Measurements from ENCODE around the gene H1-8. TPM values are rescaled to one million over a fixed set of nuclear protein-coding genes. Genes with fewer than 3 reads are reported as not detected.

Gene H1-8
- polyA plus RNA-seq, 2 donors = not detected

GRCh38 chr3:129530821-129531220 lies 12.2 kb upstream of the H1-8 start:
- Histone ChIP-seq H3K4me3 (ENCODE audit: low read depth in 1 of 2, low read length in 2 of 2) (no peak overlapping the region), H3K27ac (ENCODE audit: low read depth in 2 of 2, low read length in 1 of 2) (no peak overlapping the region), H3K9me3 (ENCODE audit: control insufficient read depth in 2 of 2, insufficient read depth in 1 of 2, low read depth in 1 of 2, low read length in 1 of 2) (no peaks in the 10 kb centered on the region), H3K36me3 (ENCODE audit: control insufficient read depth in 2 of 2, insufficient read depth in 2 of 2, low read length in 1 of 2) (no peaks in the 10 kb centered on the region), H3K4me1 (ENCODE audit: control insufficient read depth in 2 of 2, insufficient read depth in 2 of 2, low read length in 1 of 2) (no peaks in the 10 kb centered on the region), H3K27me3 (ENCODE audit: control insufficient read depth in 1 of 2, insufficient read depth in 2 of 2, low read length in 2 of 2) (no peaks in the 10 kb centered on the region)
- 93 to 97% methylated on average over 13 of the region's 13 CpGs for WGBS, 2 donors

- Histone ChIP-seq H3K27ac (ENCODE audit: low read depth in 2 of 2, low read length in 1 of 2) (no peak overlapping the region), H3K4me3 (ENCODE audit: low read depth in 1 of 2, low read length in 2 of 2) (no peak overlapping the region), H3K36me3 (ENCODE audit: control insufficient read depth in 2 of 2, insufficient read depth in 2 of 2, low read length in 1 of 2) (no peaks in the 10 kb centered on the region), H3K4me1 (ENCODE audit: control insufficient read depth in 2 of 2, insufficient read depth in 2 of 2, low read length in 1 of 2) (no peaks in the 10 kb centered on the region), H3K27me3 (ENCODE audit: control insufficient read depth in 1 of 2, insufficient read depth in 2 of 2, low read length in 2 of 2) (no peaks in the 10 kb centered on the region), H3K9me3 (ENCODE audit: control insufficient read depth in 2 of 2, insufficient read depth in 1 of 2, low read depth in 1 of 2, low read length in 1 of 2) (no peaks in the 10 kb centered on the region)
- WGBS, 2 donors = 91 to 92% methylated on average over 11 of the region's 11 CpGs
Measured at GRCh38 chr3:129531699-129532098, 11.3 kb upstream of the H1-8 start.

GRCh38 chr3:129532261-129532660 lies 10.7 kb upstream of the H1-8 start:
- Histone ChIP-seq H3K4me3 (ENCODE audit: low read depth in 1 of 2, low read length in 2 of 2) (no peak overlapping the region), H3K27me3 (ENCODE audit: control insufficient read depth in 1 of 2, insufficient read depth in 2 of 2, low read length in 2 of 2) (no peaks in the 10 kb centered on the region), H3K9me3 (ENCODE audit: control insufficient read depth in 2 of 2, insufficient read depth in 1 of 2, low read depth in 1 of 2, low read length in 1 of 2) (no peaks in the 10 kb centered on the region), H3K36me3 (ENCODE audit: control insufficient read depth in 2 of 2, insufficient read depth in 2 of 2, low read length in 1 of 2) (no peaks in the 10 kb centered on the region), H3K4me1 (ENCODE audit: control insufficient read depth in 2 of 2, insufficient read depth in 2 of 2, low read length in 1 of 2) (no peaks in the 10 kb centered on the region), H3K27ac (ENCODE audit: low read depth in 2 of 2, low read length in 1 of 2) (no peak overlapping the region)
- WGBS, 2 donors = 96 to 97% methylated on average over 20 of the region's 20 CpGs

DNA sequence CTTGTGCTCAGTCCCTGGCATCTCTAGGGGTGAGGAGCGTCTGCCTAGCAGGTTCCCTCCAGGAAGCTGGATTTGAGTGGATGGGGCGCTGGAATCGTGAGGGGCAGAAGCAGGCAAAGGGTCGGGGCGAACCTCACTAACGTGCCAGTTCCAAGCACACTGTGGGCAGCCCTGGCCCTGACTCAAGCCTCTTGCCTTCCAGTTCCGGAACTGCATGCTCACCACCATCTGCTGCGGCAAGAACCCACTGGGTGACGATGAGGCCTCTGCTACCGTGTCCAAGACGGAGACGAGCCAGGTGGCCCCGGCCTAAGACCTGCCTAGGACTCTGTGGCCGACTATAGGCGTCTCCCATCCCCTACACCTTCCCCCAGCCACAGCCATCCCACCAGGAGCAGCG lies 9.6 kb upstream of the H1-8 start:
- no peaks in the 10 kb centered on the region for H3K27me3 ChIP-seq (ENCODE audit: control insufficient read depth in 1 of 2, insufficient read depth in 2 of 2, low read length in 2 of 2)
- no peaks in the 10 kb centered on the region for H3K36me3 ChIP-seq (ENCODE audit: control insufficient read depth in 2 of 2, insufficient read depth in 2 of 2, low read length in 1 of 2)
- no peak overlapping the region for H3K4me3 ChIP-seq (ENCODE audit: low read depth in 1 of 2, low read length in 2 of 2)
- no peaks in the 10 kb centered on the region for H3K9me3 ChIP-seq (ENCODE audit: control insufficient read depth in 2 of 2, insufficient read depth in 1 of 2, low read depth in 1 of 2, low read length in 1 of 2)
- no peak overlapping the region for H3K27ac ChIP-seq (ENCODE audit: low read depth in 2 of 2, low read length in 1 of 2)
- WGBS, 2 donors = 92% methylated on average over 16 of the region's 16 CpGs
- no peaks in the 10 kb centered on the region for H3K4me1 ChIP-seq (ENCODE audit: control insufficient read depth in 2 of 2, insufficient read depth in 2 of 2, low read length in 1 of 2)

DNA sequence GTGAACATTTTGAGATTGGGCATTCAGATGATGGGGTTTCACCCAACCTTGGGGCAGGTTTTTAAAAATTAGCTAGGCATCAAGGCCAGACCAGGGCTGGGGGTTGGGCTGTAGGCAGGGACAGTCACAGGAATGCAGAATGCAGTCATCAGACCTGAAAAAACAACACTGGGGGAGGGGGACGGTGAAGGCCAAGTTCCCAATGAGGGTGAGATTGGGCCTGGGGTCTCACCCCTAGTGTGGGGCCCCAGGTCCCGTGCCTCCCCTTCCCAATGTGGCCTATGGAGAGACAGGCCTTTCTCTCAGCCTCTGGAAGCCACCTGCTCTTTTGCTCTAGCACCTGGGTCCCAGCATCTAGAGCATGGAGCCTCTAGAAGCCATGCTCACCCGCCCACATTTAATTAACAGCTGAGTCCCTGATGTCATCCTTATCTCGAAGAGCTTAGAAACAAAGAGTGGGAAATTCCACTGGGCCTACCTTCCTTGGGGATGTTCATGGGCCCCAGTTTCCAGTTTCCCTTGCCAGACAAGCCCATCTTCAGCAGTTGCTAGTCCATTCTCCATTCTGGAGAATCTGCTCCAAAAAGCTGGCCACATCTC lies 8.4 kb upstream of the H1-8 start:
- H3K4me1 ChIP-seq (ENCODE audit: control insufficient read depth in 2 of 2, insufficient read depth in 2 of 2, low read length in 1 of 2) = no peaks in the 10 kb centered on the region
- H3K36me3 ChIP-seq (ENCODE audit: control insufficient read depth in 2 of 2, insufficient read depth in 2 of 2, low read length in 1 of 2) = no peaks in the 10 kb centered on the region
- no peaks in the 10 kb centered on the region for H3K27me3 ChIP-seq (ENCODE audit: control insufficient read depth in 1 of 2, insufficient read depth in 2 of 2, low read length in 2 of 2)
- no peak overlapping the region for H3K27ac ChIP-seq (ENCODE audit: low read depth in 2 of 2, low read length in 1 of 2)
- 75 to 78% methylated on average over 4 of the region's 4 CpGs for WGBS, 2 donors
- no peaks in the 10 kb centered on the region for H3K9me3 ChIP-seq (ENCODE audit: control insufficient read depth in 2 of 2, insufficient read depth in 1 of 2, low read depth in 1 of 2, low read length in 1 of 2)
- no peak overlapping the region for H3K4me3 ChIP-seq (ENCODE audit: low read depth in 1 of 2, low read length in 2 of 2)

DNA sequence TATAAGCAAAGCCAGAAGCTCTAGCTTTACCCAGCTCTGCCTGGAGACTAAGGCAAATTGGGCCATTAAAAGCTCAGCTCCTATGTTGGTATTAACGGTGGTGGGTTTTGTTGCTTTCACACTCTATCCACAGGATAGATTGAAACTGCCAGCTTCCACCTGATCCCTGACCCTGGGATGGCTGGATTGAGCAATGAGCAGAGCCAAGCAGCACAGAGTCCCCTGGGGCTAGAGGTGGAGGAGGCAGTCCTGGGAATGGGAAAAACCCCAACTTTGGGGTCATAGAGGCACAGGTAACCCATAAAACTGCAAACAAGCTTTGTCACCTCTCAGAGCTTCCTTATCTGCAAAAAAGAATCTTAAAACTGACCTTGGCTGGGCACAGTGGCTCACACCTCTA lies 7.9 kb upstream of the H1-8 start:
- H3K4me1 ChIP-seq (ENCODE audit: control insufficient read depth in 2 of 2, insufficient read depth in 2 of 2, low read length in 1 of 2) = no peaks in the 10 kb centered on the region
- no peaks in the 10 kb centered on the region for H3K27me3 ChIP-seq (ENCODE audit: control insufficient read depth in 1 of 2, insufficient read depth in 2 of 2, low read length in 2 of 2)
- WGBS, 2 donors = 85 to 93% methylated on average over 1 of the region's 1 CpG
- H3K4me3 ChIP-seq (ENCODE audit: low read depth in 1 of 2, low read length in 2 of 2) = no peak overlapping the region
- no peak overlapping the region for H3K27ac ChIP-seq (ENCODE audit: low read depth in 2 of 2, low read length in 1 of 2)
- no peaks in the 10 kb centered on the region for H3K9me3 ChIP-seq (ENCODE audit: control insufficient read depth in 2 of 2, insufficient read depth in 1 of 2, low read depth in 1 of 2, low read length in 1 of 2)
- H3K36me3 ChIP-seq (ENCODE audit: control insufficient read depth in 2 of 2, insufficient read depth in 2 of 2, low read length in 1 of 2) = no peaks in the 10 kb centered on the region

- Histone ChIP-seq H3K27ac (ENCODE audit: low read depth in 2 of 2, low read length in 1 of 2) (no peak overlapping the region), H3K36me3 (ENCODE audit: control insufficient read depth in 2 of 2, insufficient read depth in 2 of 2, low read length in 1 of 2) (no peaks in the 10 kb centered on the region), H3K4me1 (ENCODE audit: control insufficient read depth in 2 of 2, insufficient read depth in 2 of 2, low read length in 1 of 2) (no peaks in the 10 kb centered on the region), H3K4me3 (ENCODE audit: low read depth in 1 of 2, low read length in 2 of 2) (no peak overlapping the region), H3K9me3 (ENCODE audit: control insufficient read depth in 2 of 2, insufficient read depth in 1 of 2, low read depth in 1 of 2, low read length in 1 of 2) (no peaks in the 10 kb centered on the region), H3K27me3 (ENCODE audit: control insufficient read depth in 1 of 2, insufficient read depth in 2 of 2, low read length in 2 of 2) (no peaks in the 10 kb centered on the region)
- 81 to 88% methylated on average over 2 of the region's 2 CpGs for WGBS, 2 donors
Measured at GRCh38 chr3:129536374-129536667, 6.7 kb upstream of the H1-8 start.

- no peaks in the 10 kb centered on the region for H3K27me3 ChIP-seq (ENCODE audit: control insufficient read depth in 1 of 2, insufficient read depth in 2 of 2, low read length in 2 of 2)
- WGBS, 2 donors = 69 to 78% methylated on average over 3 of the region's 3 CpGs
- no peaks in the 10 kb centered on the region for H3K36me3 ChIP-seq (ENCODE audit: control insufficient read depth in 2 of 2, insufficient read depth in 2 of 2, low read length in 1 of 2)
- no peak overlapping the region for H3K27ac ChIP-seq (ENCODE audit: low read depth in 2 of 2, low read length in 1 of 2)
- no peaks in the 10 kb centered on the region for H3K9me3 ChIP-seq (ENCODE audit: control insufficient read depth in 2 of 2, insufficient read depth in 1 of 2, low read depth in 1 of 2, low read length in 1 of 2)
- H3K4me1 ChIP-seq (ENCODE audit: control insufficient read depth in 2 of 2, insufficient read depth in 2 of 2, low read length in 1 of 2) = no peaks in the 10 kb centered on the region
- no peak overlapping the region for H3K4me3 ChIP-seq (ENCODE audit: low read depth in 1 of 2, low read length in 2 of 2)
Measured at GRCh38 chr3:129536804-129537203, 6.2 kb upstream of the H1-8 start.

DNA sequence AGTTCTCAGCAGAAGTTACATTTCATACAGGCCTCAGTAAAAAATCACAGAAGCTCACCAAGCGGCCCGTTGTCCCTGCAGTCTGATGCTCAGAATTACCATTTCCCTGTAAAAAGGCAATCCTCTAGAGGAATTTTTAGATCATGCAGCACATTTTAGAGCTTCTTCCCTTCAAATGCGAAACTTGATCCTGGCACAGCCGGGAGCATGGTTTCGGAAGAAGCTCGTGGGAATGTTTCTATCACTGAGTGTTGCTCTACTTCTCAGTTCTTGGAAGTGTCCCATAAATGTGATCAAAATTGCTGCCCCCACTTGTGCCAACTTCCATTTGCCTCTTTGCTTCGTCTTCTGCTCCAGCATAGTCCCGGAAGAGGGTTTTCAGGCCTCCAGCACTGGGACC lies 3.8 kb upstream of the H1-8 start:
- no peaks in the 10 kb centered on the region for H3K27me3 ChIP-seq (ENCODE audit: control insufficient read depth in 1 of 2, insufficient read depth in 2 of 2, low read length in 2 of 2)
- no peak overlapping the region for H3K4me3 ChIP-seq (ENCODE audit: low read depth in 1 of 2, low read length in 2 of 2)
- H3K9me3 ChIP-seq (ENCODE audit: control insufficient read depth in 2 of 2, insufficient read depth in 1 of 2, low read depth in 1 of 2, low read length in 1 of 2) = no peaks in the 10 kb centered on the region
- no peak overlapping the region for H3K27ac ChIP-seq (ENCODE audit: low read depth in 2 of 2, low read length in 1 of 2)
- H3K4me1 ChIP-seq (ENCODE audit: control insufficient read depth in 2 of 2, insufficient read depth in 2 of 2, low read length in 1 of 2) = no peaks in the 10 kb centered on the region
- no peaks in the 10 kb centered on the region for H3K36me3 ChIP-seq (ENCODE audit: control insufficient read depth in 2 of 2, insufficient read depth in 2 of 2, low read length in 1 of 2)
- 88 to 92% methylated on average over 8 of the region's 8 CpGs for WGBS, 2 donors

DNA sequence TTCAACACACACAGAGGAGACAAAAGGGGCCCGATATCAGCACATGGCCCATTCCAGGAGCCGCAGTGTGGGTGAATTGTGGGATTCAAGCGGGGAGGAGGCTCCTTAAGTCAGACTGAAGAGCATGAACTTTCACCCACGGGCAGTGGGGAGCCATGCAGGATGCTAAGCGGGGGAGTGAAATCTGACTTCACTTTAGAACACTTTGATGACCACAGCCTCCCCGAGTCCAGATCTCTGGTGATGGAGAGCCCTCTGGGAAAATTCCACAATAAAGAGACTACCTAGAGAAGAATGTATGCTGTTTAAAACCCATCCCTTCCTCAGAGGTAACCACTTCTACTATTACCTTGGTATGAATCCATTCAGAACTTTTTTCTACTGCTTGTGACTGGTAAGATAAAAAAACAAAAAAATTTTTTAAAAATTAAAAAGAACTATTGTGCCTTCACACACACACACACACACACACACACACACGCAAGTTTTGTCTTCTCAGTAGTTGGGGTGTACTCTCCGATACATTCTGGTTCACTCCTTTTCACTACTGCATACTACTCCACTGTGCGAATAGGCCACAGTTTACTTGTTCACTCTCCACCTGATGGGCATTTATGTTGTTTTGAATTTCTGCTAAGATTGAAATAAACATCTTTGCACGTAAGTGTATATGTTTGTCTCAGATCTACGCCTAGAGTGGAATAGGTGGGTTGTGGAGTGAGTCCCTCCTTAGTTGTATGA lies 2.0 kb upstream of the H1-8 start:
- Histone ChIP-seq H3K27me3 (ENCODE audit: control insufficient read depth in 1 of 2, insufficient read depth in 2 of 2, low read length in 2 of 2) (no peaks in the 10 kb centered on the region), H3K9me3 (ENCODE audit: control insufficient read depth in 2 of 2, insufficient read depth in 1 of 2, low read depth in 1 of 2, low read length in 1 of 2) (no peaks in the 10 kb centered on the region), H3K4me3 (ENCODE audit: low read depth in 1 of 2, low read length in 2 of 2) (no peak overlapping the region), H3K4me1 (ENCODE audit: control insufficient read depth in 2 of 2, insufficient read depth in 2 of 2, low read length in 1 of 2) (no peaks in the 10 kb centered on the region), H3K27ac (ENCODE audit: low read depth in 2 of 2, low read length in 1 of 2) (no peak overlapping the region), H3K36me3 (ENCODE audit: control insufficient read depth in 2 of 2, insufficient read depth in 2 of 2, low read length in 1 of 2) (no peaks in the 10 kb centered on the region)
- WGBS, 2 donors = 91 to 95% methylated on average over 11 of the region's 11 CpGs
